WI38 (cell line): ENCODE results near the gene MRPL1.

Experiments
- H3K4me3 ChIP-seq: 2 replicates; pipeline ENCODE4 v1.5.1; 2011; ENCODE audit warnings: low read depth, mild to moderate bottlenecking, control low read depth, low read length
- TF ChIP-seq, protein P1 (sequence below): IDR thresholded peaks from 2 replicates; pipeline ENCODE4 v1.5.1; 2012; ENCODE audit warnings: low read depth, mild to moderate bottlenecking, control low read depth, low read length

The MRPL1 gene

DNA sequence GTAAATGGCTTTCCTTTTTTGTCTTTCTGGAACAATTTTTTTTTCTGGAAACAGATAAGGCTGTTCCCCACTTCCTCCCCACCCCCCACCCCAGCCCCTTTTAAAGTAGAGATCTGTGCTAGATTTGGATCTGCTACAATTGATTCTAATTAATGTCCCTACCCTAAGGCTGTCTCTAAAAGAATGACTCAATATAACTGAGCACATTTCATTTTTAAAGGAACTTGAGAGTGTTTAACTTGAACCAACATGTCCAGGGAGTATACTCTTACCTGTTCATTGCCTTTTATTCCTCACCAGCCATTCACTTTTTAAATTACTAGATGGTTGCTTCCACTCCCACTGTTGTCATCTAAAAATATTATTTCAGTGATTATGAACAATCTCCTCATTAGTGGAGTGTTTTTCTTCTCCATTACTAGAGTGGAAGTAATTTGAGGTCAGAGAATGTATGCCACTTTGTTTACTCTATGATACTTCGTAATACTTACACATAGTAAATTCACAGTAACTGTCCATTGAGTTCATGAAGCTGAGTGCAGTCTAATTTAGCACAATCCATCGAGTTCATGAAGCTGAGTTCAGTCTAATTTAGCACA is 29.4 kb upstream of the MRPL1 start:
- no peak overlapping the region for H3K4me3 ChIP-seq
- TF ChIP-seq, protein P1, sequence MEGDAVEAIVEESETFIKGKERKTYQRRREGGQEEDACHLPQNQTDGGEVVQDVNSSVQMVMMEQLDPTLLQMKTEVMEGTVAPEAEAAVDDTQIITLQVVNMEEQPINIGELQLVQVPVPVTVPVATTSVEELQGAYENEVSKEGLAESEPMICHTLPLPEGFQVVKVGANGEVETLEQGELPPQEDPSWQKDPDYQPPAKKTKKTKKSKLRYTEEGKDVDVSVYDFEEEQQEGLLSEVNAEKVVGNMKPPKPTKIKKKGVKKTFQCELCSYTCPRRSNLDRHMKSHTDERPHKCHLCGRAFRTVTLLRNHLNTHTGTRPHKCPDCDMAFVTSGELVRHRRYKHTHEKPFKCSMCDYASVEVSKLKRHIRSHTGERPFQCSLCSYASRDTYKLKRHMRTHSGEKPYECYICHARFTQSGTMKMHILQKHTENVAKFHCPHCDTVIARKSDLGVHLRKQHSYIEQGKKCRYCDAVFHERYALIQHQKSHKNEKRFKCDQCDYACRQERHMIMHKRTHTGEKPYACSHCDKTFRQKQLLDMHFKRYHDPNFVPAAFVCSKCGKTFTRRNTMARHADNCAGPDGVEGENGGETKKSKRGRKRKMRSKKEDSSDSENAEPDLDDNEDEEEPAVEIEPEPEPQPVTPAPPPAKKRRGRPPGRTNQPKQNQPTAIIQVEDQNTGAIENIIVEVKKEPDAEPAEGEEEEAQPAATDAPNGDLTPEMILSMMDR = no peak

DNA sequence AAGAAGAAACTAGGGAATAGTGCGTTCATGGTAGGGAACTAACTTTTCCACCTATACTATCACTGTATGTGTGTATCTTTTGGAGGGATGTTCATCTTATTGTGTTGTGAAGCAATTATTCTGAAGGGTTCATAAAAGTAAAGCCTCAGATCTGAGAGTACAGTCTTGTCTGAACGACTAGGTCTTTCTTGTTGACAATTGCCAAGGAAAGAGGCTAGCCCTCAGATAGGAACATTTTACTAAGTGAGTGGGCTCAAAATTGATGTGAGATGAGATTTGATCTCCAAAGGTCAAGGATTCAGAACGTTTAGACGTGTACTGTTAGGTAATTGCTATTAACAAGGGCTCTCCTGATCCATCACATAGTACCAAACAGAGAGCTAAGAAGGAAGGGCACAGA is 28.2 kb upstream of the MRPL1 start:
- H3K4me3 ChIP-seq = no peak overlapping the region
- TF ChIP-seq, protein P1 = no peak

DNA sequence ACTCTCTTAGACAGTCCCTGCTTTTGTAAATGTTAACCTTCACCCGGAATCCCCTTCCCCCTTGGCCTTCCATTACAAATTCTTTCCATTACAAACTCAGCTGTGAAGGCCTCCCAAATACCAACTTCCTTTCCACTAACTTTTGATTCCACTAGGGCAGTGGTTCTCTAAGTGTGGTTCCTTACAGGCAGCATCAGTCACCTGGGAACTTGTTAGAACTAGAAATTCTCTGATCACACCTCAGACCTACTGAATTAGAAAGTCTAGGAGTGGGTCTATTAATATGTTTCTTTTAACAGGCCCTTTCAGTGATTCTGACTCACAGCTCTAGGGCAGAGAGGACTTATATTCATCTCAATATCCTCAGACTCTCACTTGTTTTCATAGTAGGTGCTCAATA is 19.0 kb upstream of the MRPL1 start:
- TF ChIP-seq, protein P1 = no peak
- no peak overlapping the region for H3K4me3 ChIP-seq

DNA sequence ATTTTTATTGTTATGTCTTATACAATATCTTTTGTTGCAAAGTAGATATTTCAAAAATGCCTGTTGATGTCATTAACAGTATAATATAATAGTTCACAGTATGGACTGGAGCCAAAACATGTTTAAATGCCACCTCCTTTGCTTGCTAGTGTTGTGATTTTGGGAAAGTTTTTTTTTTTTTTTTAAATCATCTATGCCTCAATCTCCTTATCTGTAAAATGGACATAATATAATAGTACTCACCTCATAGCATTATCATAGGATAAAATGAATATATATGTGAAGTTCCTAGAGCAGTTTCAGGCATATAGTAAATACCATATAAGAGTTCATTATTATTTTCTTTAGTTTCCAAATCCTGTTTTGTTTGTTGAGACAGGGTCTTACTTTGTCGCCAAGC is 18.3 kb upstream of the MRPL1 start:
- TF ChIP-seq, protein P1 = no peak

DNA sequence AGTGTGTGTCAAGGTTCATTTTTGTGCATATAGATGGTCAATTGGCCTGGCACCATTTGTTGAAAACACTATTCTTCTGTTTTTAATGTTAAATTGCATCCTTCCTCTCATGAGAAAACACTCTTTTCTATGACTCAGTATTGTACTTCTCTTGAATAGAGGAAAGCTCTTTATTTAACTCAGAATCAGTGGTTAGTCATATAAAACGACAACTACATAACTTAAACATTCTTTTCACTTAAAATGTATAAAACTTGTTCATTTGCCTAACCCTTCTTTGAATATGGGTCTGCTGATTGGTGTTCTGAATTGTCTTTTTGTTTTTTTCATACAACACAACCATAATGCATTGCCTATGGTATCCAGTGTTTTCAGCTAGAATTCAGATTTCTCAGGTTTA is 17.2 kb upstream of the MRPL1 start:
- H3K4me3 ChIP-seq = no peak overlapping the region
- TF ChIP-seq, protein P1 = no peak

More for the DNA sequence above, 18.3 kb upstream of the MRPL1 start:
- H3K4me3 ChIP-seq = no peak overlapping the region

DNA sequence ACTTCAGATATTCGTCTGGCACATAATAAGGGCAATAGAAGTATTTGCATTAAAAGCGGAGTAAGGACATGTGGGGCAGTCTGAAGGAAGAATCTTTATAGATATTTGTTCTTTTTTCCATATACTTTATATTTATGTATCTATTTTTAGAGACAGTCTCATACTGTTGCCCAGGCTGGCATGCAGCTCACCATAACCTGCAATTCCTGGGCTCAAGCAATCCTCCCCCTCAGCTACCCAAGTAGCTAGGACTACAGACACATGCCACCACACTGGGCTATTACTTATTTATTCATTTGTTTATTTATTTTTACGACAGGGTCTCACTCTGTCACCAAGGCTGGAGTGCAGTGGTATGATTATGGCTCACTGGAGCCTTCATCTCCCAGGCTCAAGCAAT is 16.7 kb upstream of the MRPL1 start:
- TF ChIP-seq, protein P1 = no peak
- H3K4me3 ChIP-seq = no peak overlapping the region

DNA sequence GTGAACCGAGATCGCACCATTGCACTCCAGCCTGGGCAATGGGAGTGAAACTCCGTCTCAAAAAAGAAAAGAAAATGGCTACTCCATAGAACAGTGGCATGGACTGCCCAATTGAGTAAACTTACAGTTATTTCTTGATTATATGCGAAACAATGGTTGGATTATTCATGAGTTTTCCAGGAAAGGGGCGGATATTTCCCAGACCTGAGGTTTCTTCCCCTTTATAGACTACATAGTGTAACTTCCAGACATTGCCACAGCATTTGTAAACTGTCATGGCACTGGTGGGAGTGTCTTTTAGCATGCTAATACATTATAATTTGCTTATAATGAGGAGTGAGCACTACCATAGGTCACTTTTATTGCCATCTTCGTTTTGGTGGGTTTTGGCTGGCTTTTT is 14.1 kb upstream of the MRPL1 start:
- TF ChIP-seq, protein P1 = no peak
- no peak overlapping the region for H3K4me3 ChIP-seq
